Heart left ventricle (tissue), 13 donors: Measurements from ENCODE around the gene MUC4.

Experiments used
- POLR2A ChIP-seq, 2 donors: fragments of 450-650 bp; IDR thresholded peaks; one replicate each; pipeline ENCODE4 v1.6.1; 2017; ENCODE audit warnings: antibody characterized with exemption in 2 of 2, mild to moderate bottlenecking in 2 of 2, moderate library complexity in 2 of 2
- TF ChIP-seq, protein P1 (sequence below), 12 donors: fragments of 200-600 bp; sonication (generic) in 4 of 12; IDR thresholded peaks; one replicate each; pipeline versions ENCODE4 v1.5.0 to v1.8.0; 2018 to 2022; ENCODE audit warnings: antibody characterized with exemption in 12 of 12, mild to moderate bottlenecking in 5 of 12
- donor health status: ischemic (EF 13 %, LVEDD 7.1; RV severe dilation, severe dysfunction).
- donor health status: DM: no; HTN: yes; CAD: no.
- donor health status: DM: no; HTN: no; CAD: no.
- donor health status: ischemic (EF 25% LVEDD 6.9; RV normal size, moderate dysfunction).
- donor health status: ischemic (EF 25% LVEDD 5.7; RV mildly dilated, moderate dysfunction).
- donor health status: ischemic (EF 35%, LVEDD 5.7; RV mildly dilated, moderate dysfunction).
- donor health status: nonischemic (EF 11% LVEDD 7.7; RV severe dilation, severe dysfunction).
- donor health status: DM: yes; HTN: yes; CAD: no.
- donor health status: PGD.
- donor health status: ischemic (EF 29% LVEDD 5.4; RV normal size, mild dysfunction).
- donor health status: nonischemic (EF 23%, LVEDD 6.1; RV moderate dilation, normal function).

- TF ChIP-seq, protein P1, sequence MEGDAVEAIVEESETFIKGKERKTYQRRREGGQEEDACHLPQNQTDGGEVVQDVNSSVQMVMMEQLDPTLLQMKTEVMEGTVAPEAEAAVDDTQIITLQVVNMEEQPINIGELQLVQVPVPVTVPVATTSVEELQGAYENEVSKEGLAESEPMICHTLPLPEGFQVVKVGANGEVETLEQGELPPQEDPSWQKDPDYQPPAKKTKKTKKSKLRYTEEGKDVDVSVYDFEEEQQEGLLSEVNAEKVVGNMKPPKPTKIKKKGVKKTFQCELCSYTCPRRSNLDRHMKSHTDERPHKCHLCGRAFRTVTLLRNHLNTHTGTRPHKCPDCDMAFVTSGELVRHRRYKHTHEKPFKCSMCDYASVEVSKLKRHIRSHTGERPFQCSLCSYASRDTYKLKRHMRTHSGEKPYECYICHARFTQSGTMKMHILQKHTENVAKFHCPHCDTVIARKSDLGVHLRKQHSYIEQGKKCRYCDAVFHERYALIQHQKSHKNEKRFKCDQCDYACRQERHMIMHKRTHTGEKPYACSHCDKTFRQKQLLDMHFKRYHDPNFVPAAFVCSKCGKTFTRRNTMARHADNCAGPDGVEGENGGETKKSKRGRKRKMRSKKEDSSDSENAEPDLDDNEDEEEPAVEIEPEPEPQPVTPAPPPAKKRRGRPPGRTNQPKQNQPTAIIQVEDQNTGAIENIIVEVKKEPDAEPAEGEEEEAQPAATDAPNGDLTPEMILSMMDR (IDR thresholded peaks at IDR 0.05): no peak
- TF ChIP-seq POLR2A (IDR thresholded peaks at IDR 0.05): no peak
Observed at GRCh38 chr3:195844671-195845218, 33.0 kb upstream of the MUC4 start.
